GM12878 (cell line): Measurements from ENCODE around the gene FREM2. TPM values are rescaled to one million over a fixed set of nuclear protein-coding genes. Genes with fewer than 3 reads are reported as not detected.

Source experiments
- ATAC-seq: fragments of 200-7000 bp; cut with Tn5 transposase; 3 replicates; pipeline ENCODE4 v1.9.1; 2020; ENCODE audit warnings: mild to moderate bottlenecking, moderate library complexity
- BruUV-seq: library from RNA; stranded (reverse); fragments of 400-500 nt; replicated peaks from 2 replicates; lab custom pipeline; 2021; lab: Mats Ljungman, UMichigan
- CTCF ChIA-PET: fragments of 300-600 bp; sonication (Branson Sonifier 250); formaldehyde crosslinking; extraction: SDS; loops from one replicate; lab custom pipeline; 2021; ENCODE audit warnings: inconsistent platforms; lab: Yijun Ruan, JAX
- POLR2A ChIA-PET: fragments of 350-600 bp; formaldehyde crosslinking; extraction: SDS; loops from one replicate; lab custom pipeline; 2021; ENCODE audit warnings: inconsistent platforms; lab: Charles Lee
- RAD21 ChIA-PET: fragments of 300-600 bp; sonication (Branson Sonifier 250); formaldehyde crosslinking; loops from one replicate; lab custom pipeline; 2023; ENCODE audit warnings: antibody characterized with exemption; ENCODE audit not compliant: unreplicated experiment; lab: Charles Lee
- SMC1A ChIA-PET: fragments of 300-600 bp; sonication (Branson Sonifier 250); formaldehyde crosslinking; loops from one replicate; lab custom pipeline; 2023; ENCODE audit not compliant: unreplicated experiment, uncharacterized antibody; lab: Charles Lee
- DNase-seq: peaks from one replicate; pipeline ENCODE4 v3.0.0-alpha.2; 2011; ENCODE audit warnings: low read depth, low spot score
- FAIRE-seq: peaks from 3 replicates; lab custom pipeline; 2011; peaks lifted over from hg19 to GRCh38; lab: Jason Lieb, UNC
- H2AFZ ChIP-seq: 2 replicates; pipeline ENCODE4 v1.6.0; 2011; ENCODE audit warnings: low read depth, low read length, control low read depth; ENCODE audit not compliant: control insufficient read depth
- H3K27ac ChIP-seq: 2 replicates; pipeline ENCODE4 v1.5.1; 2011; ENCODE audit warnings: control low read depth; ENCODE audit not compliant: control insufficient read depth, insufficient read depth
- H3K27me3 ChIP-seq, 2 experiments: replicated peaks in 1 of 2; 2 replicates each; pipeline versions ENCODE4 v1.6.0 to v1.6.1; 2011; ENCODE audit warnings: low read length in 1 of 2; ENCODE audit not compliant: control insufficient read depth in 2 of 2, insufficient read depth in 2 of 2
- H3K36me3 ChIP-seq, 2 experiments: 2 replicates each; pipeline ENCODE4 v1.5.1; 2011; ENCODE audit warnings: low read length in 1 of 2; ENCODE audit not compliant: control insufficient read depth in 2 of 2, insufficient read depth in 2 of 2
- H3K4me1 ChIP-seq: 2 replicates; pipeline ENCODE4 v1.6.1; 2011; ENCODE audit warnings: mild to moderate bottlenecking, low read length, moderate library complexity, mixed read lengths; ENCODE audit not compliant: control insufficient read depth, insufficient read depth
- H3K4me2 ChIP-seq: 2 replicates; pipeline ENCODE4 v1.6.0; 2011; ENCODE audit warnings: control low read depth; ENCODE audit not compliant: control insufficient read depth, insufficient read depth
- H3K4me3 ChIP-seq: fragments of 200-600 bp; sonication (generic); 2 replicates; pipeline ENCODE4 v1.5.1; 2016
- H3K79me2 ChIP-seq: 2 replicates; pipeline ENCODE4 v1.6.0; 2011; ENCODE audit warnings: low read length; ENCODE audit not compliant: control insufficient read depth, insufficient read depth
- H3K9ac ChIP-seq: 2 replicates; pipeline ENCODE4 v1.8.0; 2011; ENCODE audit warnings: low read length, control low read depth, mixed read lengths; ENCODE audit not compliant: control insufficient read depth, insufficient read depth
- H3K9me3 ChIP-seq: replicated peaks from 3 replicates; pipeline ENCODE4 v1.5.1; 2011; ENCODE audit warnings: mild to moderate bottlenecking, low read length; ENCODE audit not compliant: control insufficient read depth, insufficient read depth
- H4K20me1 ChIP-seq: 2 replicates; pipeline ENCODE4 v1.6.0; 2011; ENCODE audit not compliant: control insufficient read depth, insufficient read depth
- IRF4 ChIP-seq: IDR thresholded peaks from 2 replicates; pipeline ENCODE4 v1.6.1; 2011; ENCODE audit warnings: low read depth, low read length
- JUND ChIP-seq: IDR thresholded peaks from 2 replicates; pipeline ENCODE4 v1.6.1; 2012; ENCODE audit warnings: low read depth, mild to moderate bottlenecking, low read length, improper control_type of control experiment, moderate library complexity
- LARP7 ChIP-seq: fragments of 450-650 bp; IDR thresholded peaks from 2 replicates; pipeline ENCODE4 v1.6.1; 2017; ENCODE audit warnings: mild to moderate bottlenecking
- NR2F1 ChIP-seq: fragments of 450-650 bp; conservative IDR thresholded peaks from 2 replicates; pipeline ENCODE4 v1.6.1; 2017; ENCODE audit warnings: mild to moderate bottlenecking
- TCF12 ChIP-seq: IDR thresholded peaks from 2 replicates; pipeline ENCODE4 v1.6.1; 2011; ENCODE audit warnings: low read depth, mild to moderate bottlenecking, low read length
- WGBS: methylation state at CpG from one replicate; pipeline ENCODE4 v1.1.6; 2016; ENCODE audit warnings: low lambda C conversion rate; ENCODE audit not compliant: insufficient replicate concordance, insufficient coverage; ENCODE audit errors: missing lambda C conversion rate; 5-methylcytosine and 5-hydroxymethylcytosine counted together
- in situ Hi-C: fragments of 300-500 bp; cut with MboI; formaldehyde crosslinking; loops from 9 replicates; pipeline ENCODE4 v1.14.3; 2018; ENCODE audit warnings: mixed read lengths
- intact Hi-C: fragments of 100-400 bp; cut with micrococcal nuclease; formaldehyde crosslinking; loops from one replicate; pipeline ENCODE4 v1.14.2; 2022; ENCODE audit not compliant: unreplicated experiment
- polyA plus RNA-seq, 11 experiments: library from polyadenylated mRNA; depleted of rRNA in 4 of 11; unstranded in 6 of 11; stranded (reverse) in 5 of 11; fragments of >200 nt; fragmentation: Nextera tagmentation in 4 of 11; fragmentation: Illumina TruSeq in 1 of 11; extraction: Ambion mirVana in 4 of 11; extraction: Trizol in 1 of 11; gene quantifications; 1 replicate in 1 of 11; 2 replicates in 10 of 11; pipeline versions ENCODE4 v1.2.1 to v1.2.3, GENCODE V29; 2011 to 2016; ENCODE audit warnings: inconsistent platforms in 2 of 11, missing spikeins in 2 of 11, low read depth in 1 of 11
- total RNA-seq, 4 experiments: library from RNA; depleted of rRNA in 3 of 4; stranded (reverse); fragments of >200 nt in 3 of 4; fragmentation: Illumina TruSeq in 1 of 4; extraction: Trizol in 1 of 4; gene quantifications; 2 replicates each; pipeline versions ENCODE4 v1.2.1 to v1.2.3, GENCODE V29; 2013 to 2021
- TF ChIP-seq, protein P1 (sequence below): fragments of 450-650 bp; IDR thresholded peaks from 2 replicates; pipeline ENCODE4 v1.6.1; 2017; ENCODE audit warnings: mild to moderate bottlenecking, moderate library complexity
- TF ChIP-seq, protein P2 (sequence below): fragments of 450-650 bp; IDR thresholded peaks from 2 replicates; pipeline ENCODE4 v1.6.1; 2017; ENCODE audit warnings: mild to moderate bottlenecking, low read depth, inconsistent platforms; ENCODE audit not compliant: poor library complexity, severe bottlenecking
- TF ChIP-seq, protein P3 (sequence below): IDR thresholded peaks from 2 replicates; pipeline ENCODE4 v1.6.1; 2012; ENCODE audit warnings: low read depth, low read length, improper control_type of control experiment

The FREM2 gene
- total and polyA plus RNA-seq, 10 of the 15 experiments (the other 5 are each of a cell fraction or from before 2014, with no cell fraction given): 0.02 to 0.12 (median 0.05) TPM; not detected in 2

DNA sequence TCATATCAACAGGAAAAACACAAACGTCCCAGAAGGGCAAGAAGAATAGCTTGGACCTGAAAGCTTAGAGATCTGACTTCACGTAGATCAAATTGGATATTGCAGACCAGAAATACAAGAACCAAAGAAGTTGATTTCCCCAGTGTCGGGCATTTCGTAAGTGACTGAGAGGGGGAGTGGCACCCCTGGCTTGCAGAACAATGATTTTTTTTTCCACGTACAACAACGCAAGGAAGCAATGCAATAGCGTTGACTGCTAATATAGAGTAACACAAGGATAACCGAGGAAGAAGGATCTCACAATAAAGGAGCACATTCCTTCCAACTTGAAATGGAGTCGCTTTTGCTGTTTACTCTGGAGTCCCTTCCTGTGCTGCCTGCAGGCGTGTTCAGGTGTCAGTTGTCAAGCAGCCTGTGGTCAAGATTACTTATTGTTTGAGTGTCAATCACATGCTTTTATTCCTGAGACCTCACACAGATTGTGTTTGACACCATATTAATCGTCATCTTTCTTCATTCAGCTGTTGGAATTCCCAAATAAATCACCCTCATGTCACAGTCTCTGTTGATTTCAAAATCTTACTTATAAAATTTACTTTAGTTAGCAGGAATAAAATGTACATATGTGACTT, 139.4 kb downstream of the FREM2 start:
- TF ChIP-seq JUND (no peak), LARP7 (no peak), IRF4 (no peak), NR2F1 (no peak)
- TF ChIP-seq, all 136 proteins: peak for 0
- intact Hi-C loops (no loop called here), in situ Hi-C loops (no loop called here)
- no peak for DNase-seq
- Histone ChIP-seq H3K27ac (no peak overlapping the region), H3K4me3 (no peak overlapping the region), H3K79me2 (no peaks in the 10 kb centered on the region), H3K4me2 (no peak overlapping the region), H2AFZ (no peak overlapping the region), H3K36me3 (no peaks in the 10 kb centered on the region), H4K20me1 (no peaks in the 10 kb centered on the region), H3K4me1 (no peaks in the 10 kb centered on the region), H3K9ac (no peak overlapping the region), H3K9me3 (no peaks in the 10 kb centered on the region; the same call in 2 of the 3 replicates), H3K27me3 (no peaks in the 10 kb centered on the region)
- BruUV-seq: no TSS peak
- 38% methylated on average over 11 of the region's 11 CpGs for WGBS
- POLR2A ChIA-PET: no interaction called here
- FAIRE-seq: no peak
- SMC1A ChIA-PET: interaction anchor here (0.7 to 2.5 kb wide), 10 partner anchors 22 to 196 kb away, joined by 3 to 26 read pairs (median 4); no protein-coding TSS in a partner anchor
- CTCF ChIA-PET: interaction anchor here (1.0 to 3.1 kb wide), 6 partner anchors 11 to 73 kb away, joined by 3 to 27 read pairs (median 4); no protein-coding TSS in a partner anchor
- no peak for ATAC-seq
- RAD21 ChIA-PET: interaction anchor here (2.1 to 3.2 kb wide), 2 partner anchors 25 to 40 kb away, joined by 9 to 30 read pairs; no protein-coding TSS in a partner anchor

DNA sequence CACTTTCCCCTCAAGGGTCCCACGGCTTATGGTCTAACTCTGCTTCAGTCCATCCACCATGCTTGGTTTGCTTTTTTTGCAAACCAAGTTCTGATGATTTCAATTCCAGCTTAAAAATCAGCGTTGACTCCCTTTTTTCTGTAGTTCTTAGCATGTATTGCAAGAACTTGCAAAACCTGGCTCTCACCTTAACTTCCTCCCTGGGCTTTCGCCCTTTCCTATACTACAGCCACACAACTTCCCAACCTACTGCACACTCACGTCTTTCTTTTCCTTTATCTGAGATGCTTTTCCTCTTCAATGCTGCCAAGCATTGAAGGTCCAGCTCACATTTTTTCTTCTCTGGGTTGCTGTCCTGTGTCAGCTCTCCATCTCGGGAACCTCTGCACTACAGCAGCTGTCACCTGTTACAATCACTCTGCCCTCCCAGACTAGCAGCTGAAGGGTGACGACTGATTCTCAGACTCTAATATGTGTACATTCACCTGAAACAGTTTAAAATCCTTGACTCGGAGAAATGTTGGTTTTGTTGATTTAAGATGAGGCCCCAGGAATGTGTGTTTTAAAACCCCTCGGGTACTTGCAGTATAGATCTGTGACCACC, 143.7 kb downstream of the FREM2 start:
- CTCF ChIA-PET: interaction anchor here (1.1 kb wide), 1 partner anchor 42 kb away, joined by 5 read pairs; no protein-coding TSS in a partner anchor
- no peak overlapping the region for H2AFZ ChIP-seq
- ATAC-seq: peak; percentile 36; the same call in 2 of the 3 replicates
- no peaks in the 10 kb centered on the region for H4K20me1 ChIP-seq
- intact Hi-C loops (no loop called here), in situ Hi-C loops (no loop called here)
- DNase-seq: no peak
- no peaks in the 10 kb centered on the region for H3K27me3 ChIP-seq
- H3K9ac ChIP-seq: no peak overlapping the region
- SMC1A ChIA-PET: interaction anchor here (1.0 to 1.5 kb wide), 4 partner anchors 13 to 145 kb away, joined by 3 read pairs; no protein-coding TSS in a partner anchor
- H3K27ac ChIP-seq: no peak overlapping the region
- 31% methylated on average over 8 of the region's 8 CpGs for WGBS
- RAD21 ChIA-PET: no interaction called here
- no peaks in the 10 kb centered on the region; the same call in 2 of the 3 replicates for H3K9me3 ChIP-seq
- H3K4me2 ChIP-seq: no peak overlapping the region
- no peaks in the 10 kb centered on the region for H3K36me3 ChIP-seq
- H3K4me1 ChIP-seq: no peaks in the 10 kb centered on the region
- POLR2A ChIA-PET: no interaction called here
- BruUV-seq: no TSS peak
- H3K4me3 ChIP-seq: no peak overlapping the region
- no peak for FAIRE-seq
- no peaks in the 10 kb centered on the region for H3K79me2 ChIP-seq
- TF ChIP-seq, protein P1, sequence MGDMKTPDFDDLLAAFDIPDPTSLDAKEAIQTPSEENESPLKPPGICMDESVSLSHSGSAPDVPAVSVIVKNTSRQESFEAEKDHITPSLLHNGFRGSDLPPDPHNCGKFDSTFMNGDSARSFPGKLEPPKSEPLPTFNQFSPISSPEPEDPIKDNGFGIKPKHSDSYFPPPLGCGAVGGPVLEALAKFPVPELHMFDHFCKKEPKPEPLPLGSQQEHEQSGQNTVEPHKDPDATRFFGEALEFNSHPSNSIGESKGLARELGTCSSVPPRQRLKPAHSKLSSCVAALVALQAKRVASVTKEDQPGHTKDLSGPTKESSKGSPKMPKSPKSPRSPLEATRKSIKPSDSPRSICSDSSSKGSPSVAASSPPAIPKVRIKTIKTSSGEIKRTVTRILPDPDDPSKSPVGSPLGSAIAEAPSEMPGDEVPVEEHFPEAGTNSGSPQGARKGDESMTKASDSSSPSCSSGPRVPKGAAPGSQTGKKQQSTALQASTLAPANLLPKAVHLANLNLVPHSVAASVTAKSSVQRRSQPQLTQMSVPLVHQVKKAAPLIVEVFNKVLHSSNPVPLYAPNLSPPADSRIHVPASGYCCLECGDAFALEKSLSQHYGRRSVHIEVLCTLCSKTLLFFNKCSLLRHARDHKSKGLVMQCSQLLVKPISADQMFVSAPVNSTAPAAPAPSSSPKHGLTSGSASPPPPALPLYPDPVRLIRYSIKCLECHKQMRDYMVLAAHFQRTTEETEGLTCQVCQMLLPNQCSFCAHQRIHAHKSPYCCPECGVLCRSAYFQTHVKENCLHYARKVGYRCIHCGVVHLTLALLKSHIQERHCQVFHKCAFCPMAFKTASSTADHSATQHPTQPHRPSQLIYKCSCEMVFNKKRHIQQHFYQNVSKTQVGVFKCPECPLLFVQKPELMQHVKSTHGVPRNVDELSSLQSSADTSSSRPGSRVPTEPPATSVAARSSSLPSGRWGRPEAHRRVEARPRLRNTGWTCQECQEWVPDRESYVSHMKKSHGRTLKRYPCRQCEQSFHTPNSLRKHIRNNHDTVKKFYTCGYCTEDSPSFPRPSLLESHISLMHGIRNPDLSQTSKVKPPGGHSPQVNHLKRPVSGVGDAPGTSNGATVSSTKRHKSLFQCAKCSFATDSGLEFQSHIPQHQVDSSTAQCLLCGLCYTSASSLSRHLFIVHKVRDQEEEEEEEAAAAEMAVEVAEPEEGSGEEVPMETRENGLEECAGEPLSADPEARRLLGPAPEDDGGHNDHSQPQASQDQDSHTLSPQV: no peak
- no peak for TF ChIP-seq TCF12
- TF ChIP-seq, protein P2, sequence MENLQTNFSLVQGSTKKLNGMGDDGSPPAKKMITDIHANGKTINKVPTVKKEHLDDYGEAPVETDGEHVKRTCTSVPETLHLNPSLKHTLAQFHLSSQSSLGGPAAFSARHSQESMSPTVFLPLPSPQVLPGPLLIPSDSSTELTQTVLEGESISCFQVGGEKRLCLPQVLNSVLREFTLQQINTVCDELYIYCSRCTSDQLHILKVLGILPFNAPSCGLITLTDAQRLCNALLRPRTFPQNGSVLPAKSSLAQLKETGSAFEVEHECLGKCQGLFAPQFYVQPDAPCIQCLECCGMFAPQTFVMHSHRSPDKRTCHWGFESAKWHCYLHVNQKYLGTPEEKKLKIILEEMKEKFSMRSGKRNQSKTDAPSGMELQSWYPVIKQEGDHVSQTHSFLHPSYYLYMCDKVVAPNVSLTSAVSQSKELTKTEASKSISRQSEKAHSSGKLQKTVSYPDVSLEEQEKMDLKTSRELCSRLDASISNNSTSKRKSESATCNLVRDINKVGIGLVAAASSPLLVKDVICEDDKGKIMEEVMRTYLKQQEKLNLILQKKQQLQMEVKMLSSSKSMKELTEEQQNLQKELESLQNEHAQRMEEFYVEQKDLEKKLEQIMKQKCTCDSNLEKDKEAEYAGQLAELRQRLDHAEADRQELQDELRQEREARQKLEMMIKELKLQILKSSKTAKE: no peak
- TF ChIP-seq, protein P3, sequence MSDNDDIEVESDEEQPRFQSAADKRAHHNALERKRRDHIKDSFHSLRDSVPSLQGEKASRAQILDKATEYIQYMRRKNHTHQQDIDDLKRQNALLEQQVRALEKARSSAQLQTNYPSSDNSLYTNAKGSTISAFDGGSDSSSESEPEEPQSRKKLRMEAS: no peak
